DMS53 (cell line): ENCODE measurements around the gene CAV3.

Source experiments
- DNase-seq: peaks from one replicate; lab custom pipeline; 2025; lab: John Stamatoyannopoulos, UW

CAV3 gene

DNA sequence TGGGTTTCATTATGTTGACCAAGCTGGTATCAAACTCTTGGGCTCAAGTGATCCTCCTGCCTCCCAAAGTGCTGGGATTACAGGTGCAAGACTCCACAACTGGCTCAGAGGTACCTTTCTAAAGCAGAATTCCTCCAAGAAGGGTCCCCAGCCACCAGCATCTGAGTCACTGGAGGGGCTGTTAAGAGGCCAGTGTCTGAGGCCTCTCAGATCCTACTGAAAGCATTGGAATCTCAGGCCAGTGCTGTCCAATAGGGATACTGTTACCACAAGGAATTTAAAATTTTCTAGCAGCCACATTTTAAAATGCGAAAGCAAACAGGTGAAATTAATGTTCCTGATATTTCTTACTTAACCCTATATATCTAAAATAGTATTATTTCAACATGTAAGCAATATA is 1.3 kb downstream of the CAV3 start:
- DNase-seq = no peak

DNA sequence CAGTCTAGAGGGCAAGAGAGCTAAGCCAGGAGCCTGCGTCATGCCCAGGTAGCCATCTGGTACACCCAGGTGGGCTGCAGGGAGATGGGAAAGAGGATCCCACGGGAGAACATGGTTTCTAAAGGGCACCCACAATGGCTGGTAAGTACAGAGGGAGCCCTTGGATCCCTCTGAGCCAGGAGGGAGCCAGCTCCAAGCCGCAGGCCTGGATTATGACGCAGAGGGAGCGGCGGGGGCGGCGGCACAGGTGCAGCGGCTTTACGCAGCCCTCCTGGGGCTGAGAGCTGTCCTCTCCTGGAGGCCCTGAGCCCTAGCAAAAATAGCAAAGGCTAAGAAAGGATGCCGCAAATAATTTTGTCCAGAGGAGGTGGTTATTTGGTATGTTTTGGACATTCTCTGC is 2.8 kb downstream of the CAV3 start:
- no peak for DNase-seq

DNA sequence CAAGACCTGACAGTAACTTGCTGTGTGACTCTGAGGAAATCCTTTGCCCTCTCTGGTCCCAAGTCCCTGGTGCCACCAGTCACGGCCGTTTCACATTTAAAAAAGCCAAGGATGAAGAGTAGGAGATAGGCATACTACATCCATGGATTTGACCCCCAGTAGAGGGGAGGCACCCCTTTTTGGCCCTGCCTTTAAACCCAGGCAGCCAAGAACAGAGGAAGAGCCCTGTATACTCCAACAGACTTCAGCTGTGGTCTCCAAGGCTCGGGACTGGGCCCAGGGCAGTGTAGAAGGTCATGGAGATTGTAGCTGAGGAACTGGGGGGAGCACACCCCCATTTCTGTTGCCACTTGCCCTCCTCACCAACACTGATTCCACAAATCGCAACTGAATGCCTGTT is 3.7 kb downstream of the CAV3 start:
- no peak for DNase-seq

DNA sequence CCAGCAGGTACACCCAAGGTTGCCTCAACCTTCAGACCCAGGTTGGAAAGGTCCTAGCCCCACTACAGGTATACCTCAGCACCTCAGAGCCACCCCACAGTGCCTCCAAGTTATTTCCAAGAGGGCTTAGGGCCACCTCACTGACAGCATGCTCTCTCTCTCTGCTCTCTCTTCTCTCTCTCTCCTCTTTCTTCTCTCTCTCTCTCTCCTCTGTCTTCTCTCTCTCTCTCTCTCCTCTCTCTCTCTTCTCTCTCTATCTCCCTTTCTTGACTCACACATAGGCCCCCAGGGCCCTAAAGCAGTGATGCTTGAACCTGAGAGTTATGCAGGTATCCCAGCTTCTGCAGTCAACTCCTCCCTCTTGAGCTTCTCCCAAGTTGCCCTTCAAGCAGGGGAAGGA is 4.2 kb downstream of the CAV3 start:
- no peak for DNase-seq

DNA sequence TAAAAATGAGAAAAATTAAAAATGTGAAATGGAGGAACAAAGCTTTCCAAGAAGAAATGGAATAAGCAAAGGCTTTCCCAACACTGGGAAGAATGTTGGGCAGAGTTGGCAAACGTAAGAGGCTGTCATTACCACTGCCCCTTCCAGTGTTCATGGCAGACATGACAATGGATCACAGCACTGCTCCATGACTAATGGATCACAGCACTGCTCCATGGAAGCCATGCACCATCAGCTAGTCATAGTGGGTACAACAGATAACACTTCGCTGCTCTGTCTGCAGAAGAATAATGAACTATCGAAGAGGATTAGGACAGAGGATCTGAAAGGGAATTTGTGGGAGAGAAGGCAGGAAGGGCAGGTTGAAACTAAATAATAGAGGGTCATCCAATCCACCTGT is 5.0 kb downstream of the CAV3 start:
- no peak for DNase-seq

DNA sequence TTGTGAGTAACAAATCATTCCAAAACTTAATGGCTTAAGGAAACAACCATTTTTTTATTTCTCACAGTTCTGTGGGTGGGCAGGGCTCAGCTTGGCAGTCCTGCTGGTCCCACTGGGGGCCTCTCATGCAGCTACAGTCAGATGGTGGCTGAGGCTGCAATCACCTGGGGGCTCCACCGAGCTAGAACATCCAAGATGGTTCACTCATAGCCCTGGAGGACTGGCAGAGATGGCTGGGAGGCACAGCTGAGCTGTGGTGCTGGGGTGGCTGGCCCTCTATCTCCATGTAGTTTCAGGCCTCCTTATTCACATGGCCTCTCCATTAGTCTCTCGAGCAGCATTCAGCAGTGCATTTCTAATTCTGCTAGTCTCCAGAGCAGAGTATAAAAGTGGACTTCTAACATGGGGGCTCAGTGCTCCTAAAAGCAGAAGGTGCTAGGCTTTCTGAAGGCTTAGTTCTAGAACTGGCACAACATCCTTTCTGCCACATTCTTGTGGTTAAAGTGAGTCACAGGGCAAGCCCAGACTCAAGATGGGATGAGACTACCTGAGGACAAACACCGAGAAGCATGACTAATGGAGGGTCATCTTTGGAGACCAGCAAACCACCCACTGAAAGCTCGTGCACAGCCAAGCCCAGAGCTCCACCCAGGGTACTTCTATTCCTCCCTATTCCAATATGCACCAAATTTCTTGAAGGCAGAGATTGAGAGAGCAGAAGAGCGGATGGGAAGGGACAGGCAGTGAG is 6.3 kb downstream of the CAV3 start:
- peak; percentile 5 for DNase-seq

DNA sequence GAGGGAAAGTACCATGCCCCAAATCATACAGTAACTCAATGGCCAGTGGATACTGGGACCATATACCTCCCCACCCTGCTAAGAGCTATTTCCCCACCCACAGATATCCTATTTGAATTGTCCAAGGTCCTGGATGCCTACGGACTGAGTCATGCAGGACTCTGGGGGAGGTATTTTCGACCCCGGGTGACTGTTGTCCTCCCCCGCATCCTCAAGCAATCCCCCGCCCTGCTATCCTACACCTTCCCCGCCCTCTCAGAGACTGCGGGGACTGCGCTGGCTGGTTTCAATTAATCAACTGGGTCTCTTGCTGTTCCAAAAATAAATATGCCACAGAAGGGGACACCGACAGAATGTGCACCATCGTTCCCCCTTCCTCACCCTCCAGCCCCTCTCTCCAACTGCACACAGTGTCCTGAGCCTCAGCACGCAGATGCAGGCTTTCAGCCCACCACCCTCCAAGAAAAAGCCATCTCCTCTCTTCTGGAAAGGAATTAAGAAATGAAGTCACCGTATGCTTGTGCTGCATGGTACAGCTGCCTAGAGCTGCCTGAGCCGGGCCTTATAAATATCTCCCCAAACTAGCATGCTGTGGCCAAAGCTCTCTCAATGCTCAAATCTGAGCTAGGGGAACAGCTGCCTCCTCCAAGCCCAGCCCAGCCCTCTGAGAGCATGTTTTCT is 8.1 kb downstream of the CAV3 start:
- no peak for DNase-seq

DNA sequence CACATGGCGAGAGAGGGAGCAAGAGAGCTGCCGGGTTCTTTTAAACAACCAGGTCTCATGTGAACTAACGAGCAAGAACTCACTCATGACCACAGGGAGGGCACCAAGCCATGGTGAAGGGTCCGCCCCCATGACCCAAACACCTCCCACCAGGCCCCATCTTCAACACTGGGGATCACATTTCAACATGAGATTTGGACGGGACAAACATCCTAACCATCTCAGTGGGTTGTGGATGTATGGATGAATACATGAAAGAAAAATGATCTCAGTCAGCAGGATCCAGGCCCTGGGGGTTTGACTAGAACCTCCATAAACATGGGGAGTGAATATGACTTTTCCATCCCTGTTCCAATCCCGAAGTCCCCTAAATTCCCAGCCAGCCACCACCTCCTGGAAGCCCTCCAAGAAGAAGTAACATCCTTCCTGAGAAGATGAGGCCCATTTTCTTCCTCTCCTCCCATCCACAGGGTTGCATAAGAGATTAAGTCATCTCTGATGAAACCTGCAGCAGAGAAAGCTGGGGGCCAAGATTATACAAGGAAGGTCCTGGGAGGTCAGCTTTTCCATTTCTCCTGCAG is 9.5 kb downstream of the CAV3 start:
- no peak for DNase-seq

DNA sequence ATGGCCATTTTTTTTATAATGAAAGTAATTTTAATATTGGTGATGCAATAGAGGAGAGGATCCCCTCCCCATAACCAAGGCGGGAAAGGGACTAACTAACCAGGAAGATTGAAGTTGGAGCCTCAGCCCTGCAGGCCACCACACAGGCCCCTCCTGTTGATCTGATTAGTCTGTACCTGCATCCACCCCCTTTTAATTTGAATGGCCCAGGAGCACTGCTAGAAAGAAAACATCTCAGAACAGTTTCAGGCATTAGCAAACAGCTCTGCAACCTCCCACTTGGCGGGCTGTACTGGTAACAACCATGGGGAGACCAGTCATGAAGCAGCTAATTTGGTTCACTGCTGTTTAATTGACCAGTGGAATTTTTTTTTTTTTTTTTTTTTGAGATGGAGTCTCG is 10.3 kb downstream of the CAV3 start:
- DNase-seq = no peak

DNA sequence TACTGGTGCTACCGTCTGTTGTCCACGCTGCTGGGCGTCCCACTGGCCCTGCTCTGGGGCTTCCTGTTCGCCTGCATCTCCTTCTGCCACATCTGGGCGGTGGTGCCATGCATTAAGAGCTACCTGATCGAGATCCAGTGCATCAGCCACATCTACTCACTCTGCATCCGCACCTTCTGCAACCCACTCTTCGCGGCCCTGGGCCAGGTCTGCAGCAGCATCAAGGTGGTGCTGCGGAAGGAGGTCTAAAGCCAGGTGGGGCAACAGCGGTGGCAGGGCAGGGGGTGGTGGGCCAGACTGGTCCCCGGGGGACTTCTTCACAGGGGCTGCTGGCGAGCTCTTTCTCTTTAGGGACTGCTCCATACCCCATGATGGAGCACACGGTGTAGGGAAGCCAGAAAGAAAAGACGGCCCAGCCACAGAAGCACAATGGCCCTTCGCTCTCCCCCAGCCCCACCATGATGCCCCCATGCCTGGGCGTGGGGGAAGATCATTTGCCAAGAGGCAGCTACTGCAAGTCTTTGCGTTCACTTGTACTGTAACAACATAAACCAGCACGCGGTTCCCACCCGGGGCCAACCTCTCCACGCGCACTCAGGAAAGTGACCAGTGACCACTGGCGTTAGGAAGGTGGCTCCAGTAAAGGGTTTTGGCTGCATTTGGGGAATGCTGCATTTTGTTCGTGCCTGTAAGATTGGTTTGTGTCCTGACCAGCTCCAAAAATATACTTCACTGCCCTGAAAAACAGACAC is 12.2 kb downstream of the CAV3 start:
- DNase-seq = no peak

DNA sequence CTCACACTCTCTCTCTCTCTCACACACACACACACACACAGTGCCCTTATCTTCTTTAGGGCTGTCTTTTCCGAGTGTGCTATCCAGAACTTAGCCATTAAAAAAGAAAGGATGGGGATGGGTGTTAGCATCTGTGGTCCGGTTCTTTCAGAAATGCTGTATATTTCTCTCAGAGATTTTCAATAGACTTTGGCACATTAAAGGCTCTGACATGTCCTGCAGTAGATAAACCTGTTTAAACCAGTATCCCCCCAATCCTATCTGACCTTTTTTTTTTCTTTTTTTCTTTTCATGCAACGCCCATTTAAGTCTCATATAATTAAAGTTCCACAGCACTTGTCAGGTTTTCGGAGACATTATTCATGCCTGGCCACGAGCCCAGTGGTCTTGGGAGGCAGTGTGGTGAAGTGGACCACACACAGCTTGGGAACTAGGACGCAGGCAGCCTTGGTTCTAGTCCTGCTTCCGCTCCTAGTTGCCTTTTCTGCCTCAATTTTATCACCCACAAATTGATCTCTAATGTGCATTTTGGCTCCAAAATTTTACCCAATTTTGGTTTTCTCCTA is 13.3 kb downstream of the CAV3 start:
- DNase-seq = no peak

DNA sequence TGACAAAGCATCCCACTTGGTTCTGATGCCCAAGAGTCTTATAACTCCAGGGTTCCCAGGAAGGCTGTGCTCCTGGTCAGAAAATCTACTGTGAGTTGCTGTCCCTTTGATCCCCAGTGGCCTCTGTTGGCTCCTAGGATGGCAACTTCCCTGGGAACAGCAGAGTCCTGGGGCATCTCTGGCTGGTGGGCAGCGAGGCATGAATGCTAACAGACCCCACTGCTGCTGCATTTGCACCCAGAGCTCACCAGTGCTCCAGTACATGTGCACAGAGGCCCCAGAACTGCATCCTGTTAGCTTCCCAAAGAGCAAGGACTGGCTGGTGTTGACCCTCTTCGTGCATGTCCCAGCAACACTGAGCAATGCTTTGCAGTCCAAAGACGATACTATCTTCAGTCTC is 15.7 kb downstream of the CAV3 start:
- DNase-seq = no peak

DNA sequence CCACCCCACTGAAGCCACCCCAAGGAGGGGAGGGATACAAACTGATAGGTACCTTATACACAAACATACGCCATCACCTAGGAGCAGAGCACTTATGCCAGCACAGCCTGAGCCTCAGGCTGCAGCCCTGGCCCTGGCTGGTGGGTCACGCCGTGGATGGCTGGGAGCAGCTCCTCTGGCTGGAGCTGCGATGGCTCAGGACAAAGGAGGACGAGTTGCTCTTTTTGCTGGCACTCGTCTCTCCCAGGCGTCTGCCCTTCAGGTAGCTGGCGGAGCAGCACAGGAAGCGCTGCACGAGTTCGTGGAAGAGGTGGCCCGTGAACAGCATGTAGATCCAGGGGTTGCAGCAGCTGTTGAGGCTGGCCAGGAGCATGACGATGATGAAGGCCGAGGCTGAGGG is 19.2 kb downstream of the CAV3 start:
- DNase-seq = no peak

DNA sequence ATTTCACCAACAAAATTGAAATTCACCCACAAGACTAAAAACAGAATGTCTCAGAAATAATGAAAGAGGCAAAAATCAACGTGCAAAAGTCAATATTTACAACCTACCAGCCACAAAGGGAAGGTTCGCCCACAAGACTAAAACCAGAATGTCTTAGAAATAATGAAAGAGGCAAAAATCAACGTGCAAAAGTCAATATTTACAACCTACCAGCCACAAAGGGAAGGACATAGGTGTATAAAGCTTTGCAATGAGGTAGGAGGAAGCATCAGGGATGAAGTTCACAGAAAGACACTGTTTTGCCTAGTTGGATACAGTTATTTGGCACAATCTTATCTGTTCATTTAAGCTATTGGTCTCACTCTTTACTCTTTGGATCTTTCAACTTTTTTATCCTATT is 21.5 kb downstream of the CAV3 start:
- DNase-seq = no peak

DNA sequence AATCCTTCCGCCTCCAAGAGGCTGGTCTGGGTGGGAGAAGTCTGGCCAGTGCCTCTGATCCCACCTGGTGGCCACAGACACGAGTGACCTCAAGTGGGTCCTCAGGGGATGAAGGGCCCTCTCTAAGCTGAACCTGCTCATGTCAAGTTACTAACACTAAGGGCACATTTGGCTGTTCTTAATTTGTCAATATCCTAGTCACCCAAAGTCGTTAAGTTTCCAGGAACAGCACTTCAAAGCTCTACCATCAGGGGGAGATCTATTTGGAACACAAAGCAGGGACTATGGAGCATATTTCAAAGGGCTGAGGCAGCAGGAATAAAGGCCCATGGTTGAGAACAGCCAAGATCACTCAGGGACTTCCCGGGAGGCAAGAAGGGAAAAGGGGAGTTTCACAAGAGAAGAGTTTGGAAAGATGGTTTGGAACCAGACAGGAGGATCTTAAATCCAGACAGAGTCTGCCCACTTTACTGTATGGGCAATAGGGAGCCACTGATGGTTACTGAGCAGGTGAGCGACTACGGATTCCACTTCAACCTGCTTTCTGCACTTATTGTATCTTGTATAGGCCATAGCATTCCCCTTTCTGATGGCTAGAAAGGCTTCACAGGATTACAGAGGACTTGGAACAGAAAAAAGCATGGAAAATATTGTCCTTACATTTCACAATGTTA is 22.1 kb downstream of the CAV3 start:
- peak; percentile 1 for DNase-seq

DNA sequence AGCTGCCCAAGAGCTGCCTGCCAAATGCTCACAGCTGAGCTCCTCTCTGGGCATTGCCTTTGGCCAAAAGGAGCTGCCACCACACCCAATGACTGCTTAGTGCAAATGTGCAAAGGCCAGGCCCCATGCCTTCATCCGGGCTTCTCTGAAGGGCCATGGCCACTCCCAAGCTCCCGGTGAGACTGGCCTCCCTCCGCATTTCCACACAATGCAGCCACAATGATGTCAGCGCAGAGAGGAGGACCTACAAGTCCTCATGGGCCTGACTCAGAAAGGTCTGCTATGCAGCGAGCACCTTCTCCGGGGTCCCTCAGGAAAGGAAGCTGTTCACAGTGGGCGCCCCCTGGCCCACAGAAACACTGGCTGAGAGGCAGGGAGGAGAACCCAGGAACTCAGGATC is 23.1 kb downstream of the CAV3 start:
- DNase-seq = no peak

DNA sequence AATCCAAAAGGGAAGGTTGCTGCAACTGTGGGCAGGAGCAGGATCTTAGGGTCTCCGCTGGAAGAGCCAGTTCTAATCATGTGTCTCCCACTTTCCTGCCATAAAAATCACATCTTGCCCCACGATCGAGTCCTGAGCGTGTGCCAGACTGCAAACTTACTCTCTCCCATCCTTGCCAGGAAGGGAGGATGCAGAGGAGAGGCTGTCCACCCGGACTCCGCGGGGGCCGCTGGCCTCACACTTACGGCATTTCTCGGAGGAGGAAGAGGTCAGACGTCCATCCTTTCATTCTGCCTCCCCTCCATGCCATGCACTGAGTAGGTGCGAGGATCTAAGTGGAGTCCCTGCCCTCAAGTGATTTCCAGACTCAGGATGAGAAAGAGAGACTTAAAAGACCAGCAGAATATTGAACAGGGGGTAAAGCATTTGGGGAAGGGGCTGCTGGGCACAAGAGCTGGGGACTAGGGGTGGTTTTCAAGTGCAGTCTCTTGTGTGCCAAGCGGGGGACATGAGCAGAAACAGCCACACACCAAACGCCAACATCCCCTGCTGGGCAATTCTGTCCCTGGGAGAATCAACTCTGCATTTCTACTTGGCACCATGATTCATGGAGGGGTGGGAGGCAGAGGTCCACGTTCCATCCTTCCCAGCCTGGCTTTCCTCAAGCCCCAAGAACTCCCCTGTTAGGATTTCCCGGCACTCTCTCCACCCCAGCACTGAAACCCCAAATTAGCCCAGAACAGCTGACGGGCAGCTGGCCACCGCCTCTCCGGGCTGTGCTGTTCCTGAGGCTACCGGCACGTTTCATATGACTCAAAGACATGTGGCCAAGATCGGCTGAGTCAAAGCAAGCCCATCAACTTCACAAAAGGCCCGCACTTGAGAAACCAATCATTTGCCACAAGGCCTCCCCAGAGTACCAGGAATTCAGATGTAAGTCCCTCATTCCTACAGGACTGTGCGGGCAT is 24.2 kb downstream of the CAV3 start:
- no peak for DNase-seq

DNA sequence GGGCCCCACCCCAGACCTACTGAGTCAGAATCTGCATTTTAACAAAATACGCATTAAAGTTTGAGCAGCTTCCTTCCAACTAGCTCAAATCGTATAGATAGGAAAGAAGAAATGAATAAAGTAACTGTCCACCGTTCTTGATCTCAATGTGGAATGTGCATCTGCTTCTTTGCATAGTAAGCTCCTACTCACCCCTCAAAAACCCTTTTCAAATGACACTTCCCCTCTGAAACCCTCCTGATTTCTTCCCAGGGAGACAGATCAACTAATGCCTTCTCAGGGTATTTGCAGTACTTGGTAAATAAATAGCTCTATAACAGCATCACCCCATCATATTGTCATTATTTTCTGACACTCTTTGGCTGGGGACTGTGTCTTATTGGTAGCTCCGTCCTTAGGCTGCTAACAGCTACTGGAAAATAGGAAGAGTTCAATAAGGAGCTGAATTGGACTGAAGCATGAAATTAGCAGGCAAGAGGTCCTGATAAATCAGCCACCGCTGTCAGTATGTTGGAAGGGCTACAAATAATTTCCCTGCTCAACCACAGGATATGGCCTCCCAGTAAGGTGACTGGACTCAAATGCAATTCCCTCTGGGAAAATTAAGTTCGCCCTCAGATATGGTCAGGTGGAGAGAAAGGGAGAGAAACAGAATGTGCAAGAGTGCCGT is 25.6 kb downstream of the CAV3 start:
- no peak for DNase-seq

DNA sequence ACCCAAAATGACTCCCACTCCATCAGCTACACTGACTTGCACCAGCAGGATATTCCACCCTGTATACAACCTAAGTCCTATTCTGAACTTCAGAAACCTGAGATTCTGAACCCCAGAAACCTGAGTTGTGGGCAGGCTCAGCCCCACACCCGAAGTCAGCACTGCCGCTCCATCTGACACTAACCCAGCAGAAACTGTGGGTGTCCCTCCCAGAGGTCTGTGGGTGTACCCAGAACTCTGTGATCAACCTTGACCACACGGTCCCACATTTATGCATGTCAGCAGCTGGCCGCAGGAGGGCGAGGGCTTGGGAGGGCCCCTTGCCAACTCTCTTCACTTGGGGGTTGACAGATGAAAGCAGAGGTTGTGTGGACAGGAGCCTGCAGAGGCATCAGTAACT is 26.5 kb downstream of the CAV3 start:
- no peak for DNase-seq

DNA sequence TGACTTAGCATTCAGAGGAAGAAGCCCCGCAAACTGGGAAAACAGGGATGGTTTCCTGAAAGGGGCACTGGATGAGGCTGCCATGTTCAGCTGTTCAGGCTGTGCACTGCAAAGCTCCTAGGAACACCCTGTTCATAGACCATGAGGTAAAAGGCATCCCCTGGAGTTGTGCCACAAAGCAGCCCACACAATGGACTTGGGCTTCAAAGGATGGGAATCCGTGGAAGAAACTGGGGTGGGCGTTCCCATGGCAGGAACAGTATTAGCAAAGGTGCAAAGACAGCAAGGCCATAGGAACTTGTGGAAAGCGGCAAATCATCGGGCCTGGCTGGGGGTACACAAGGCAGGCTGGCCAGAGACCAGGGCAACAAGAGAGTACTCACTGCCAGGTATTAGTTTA is 26.9 kb downstream of the CAV3 start:
- no peak for DNase-seq
